ENCODE results near the gene GPC6.
"Not testable (repeated sequence)": the region's sequence is repeated elsewhere in the genome, so short reads cannot be mapped to it uniquely, and the experiment has no call there.

GPC6 gene

DNA sequence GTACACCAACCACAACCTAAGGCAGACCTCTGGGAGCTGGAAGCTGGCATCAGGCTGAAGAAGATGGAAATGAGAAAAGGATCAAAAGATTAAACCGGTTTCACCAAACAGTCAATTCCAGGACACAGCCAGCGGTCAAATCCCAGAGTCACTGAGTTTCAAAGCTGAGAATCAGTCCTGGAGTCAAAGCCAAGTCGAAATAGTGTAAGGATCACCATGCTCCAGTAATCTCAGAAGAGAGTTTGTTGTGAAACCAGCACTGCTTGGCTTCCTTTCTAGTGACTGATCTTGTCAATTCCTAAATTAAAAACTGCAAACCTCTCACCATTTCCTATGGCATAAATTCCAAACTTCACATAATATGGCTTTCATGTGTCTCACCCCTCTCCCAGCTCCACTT is 198.8 kb downstream of the GPC6 start:
- DNase-seq (ENCODE audit: low spot score) = no peak
- no peak for TF ChIP-seq CTCF (IDR thresholded peaks at IDR 0.05; ENCODE audit: extremely low read depth, insufficient read depth, missing control alignments)
- in situ Hi-C loops (cut with MboI; ENCODE audit: low pct_unique_long_range_greater_than_20kb, low sequenced_read_pairs, unreplicated experiment) = no loop called here

- no peak for TF ChIP-seq CTCF (IDR thresholded peaks at IDR 0.05; ENCODE audit: extremely low read depth, insufficient read depth, missing control alignments)
- no peak for DNase-seq (ENCODE audit: low spot score)
- in situ Hi-C loops (cut with MboI; ENCODE audit: low pct_unique_long_range_greater_than_20kb, low sequenced_read_pairs, unreplicated experiment) = no loop called here
These were observed 203.8 kb downstream of the GPC6 start for GRCh38 chr13:93430381-93430780.

DNA sequence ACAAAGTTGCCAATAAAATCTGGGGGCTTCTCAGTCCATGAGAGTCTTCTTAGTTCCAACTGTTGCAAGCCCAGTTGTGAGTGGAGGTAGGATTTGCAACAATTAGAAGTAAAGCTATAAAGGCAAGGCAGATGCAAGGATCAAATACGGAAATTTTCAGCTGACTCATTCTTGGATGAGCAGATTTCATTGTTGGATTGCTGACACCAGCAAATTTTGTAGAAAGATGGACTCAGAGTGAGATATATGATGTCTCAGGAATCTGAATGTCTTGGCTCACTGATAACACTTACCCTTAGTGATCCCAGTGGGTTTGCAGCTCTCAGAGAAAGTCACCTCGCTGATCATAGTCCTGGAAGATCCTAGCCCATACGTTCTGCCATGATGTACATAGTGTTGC is 209.0 kb downstream of the GPC6 start:
- DNase-seq (ENCODE audit: low spot score) = no peak
- in situ Hi-C loops (cut with MboI; ENCODE audit: low pct_unique_long_range_greater_than_20kb, low sequenced_read_pairs, unreplicated experiment) = no loop called here
- TF ChIP-seq CTCF (IDR thresholded peaks at IDR 0.05; ENCODE audit: extremely low read depth, insufficient read depth, missing control alignments) = no peak

GRCh38 chr13:93437081-93437480 is 210.5 kb downstream of the GPC6 start:
- no peak for DNase-seq (ENCODE audit: low spot score)
- in situ Hi-C loops (cut with MboI; ENCODE audit: low pct_unique_long_range_greater_than_20kb, low sequenced_read_pairs, unreplicated experiment) = no loop called here
- no peak for TF ChIP-seq CTCF (IDR thresholded peaks at IDR 0.05; ENCODE audit: extremely low read depth, insufficient read depth, missing control alignments)

GRCh38 chr13:93446238-93446637 is 219.6 kb downstream of the GPC6 start:
- no peak for TF ChIP-seq CTCF (IDR thresholded peaks at IDR 0.05; ENCODE audit: extremely low read depth, insufficient read depth, missing control alignments)
- DNase-seq (ENCODE audit: low spot score) = no peak
- in situ Hi-C loops (cut with MboI; ENCODE audit: low pct_unique_long_range_greater_than_20kb, low sequenced_read_pairs, unreplicated experiment) = no loop called here

DNA sequence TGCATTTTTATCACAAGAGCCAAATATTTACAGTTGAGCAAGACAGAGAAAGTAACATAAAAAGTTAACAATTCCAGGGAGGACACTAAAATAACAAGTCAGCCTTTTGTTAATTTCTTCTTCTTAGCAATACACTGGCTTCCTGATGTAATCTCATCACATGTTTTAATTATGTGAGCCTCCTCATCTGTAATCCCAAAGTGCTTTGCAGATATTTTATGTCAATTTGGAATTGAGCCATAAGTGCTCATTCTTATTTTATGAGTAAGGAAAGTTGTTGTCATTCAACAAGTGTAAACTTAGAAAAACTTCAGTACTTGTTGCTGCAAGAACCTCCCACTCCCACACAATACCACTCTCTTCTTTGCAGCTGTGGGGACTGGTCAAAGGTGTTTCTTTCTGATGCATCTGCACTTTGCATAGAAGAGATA is 223.6 kb downstream of the GPC6 start:
- no peak for TF ChIP-seq CTCF (IDR thresholded peaks at IDR 0.05; ENCODE audit: extremely low read depth, insufficient read depth, missing control alignments)
- in situ Hi-C loops (cut with MboI; ENCODE audit: low pct_unique_long_range_greater_than_20kb, low sequenced_read_pairs, unreplicated experiment) = no loop called here
- no peak for DNase-seq (ENCODE audit: low spot score)

DNA sequence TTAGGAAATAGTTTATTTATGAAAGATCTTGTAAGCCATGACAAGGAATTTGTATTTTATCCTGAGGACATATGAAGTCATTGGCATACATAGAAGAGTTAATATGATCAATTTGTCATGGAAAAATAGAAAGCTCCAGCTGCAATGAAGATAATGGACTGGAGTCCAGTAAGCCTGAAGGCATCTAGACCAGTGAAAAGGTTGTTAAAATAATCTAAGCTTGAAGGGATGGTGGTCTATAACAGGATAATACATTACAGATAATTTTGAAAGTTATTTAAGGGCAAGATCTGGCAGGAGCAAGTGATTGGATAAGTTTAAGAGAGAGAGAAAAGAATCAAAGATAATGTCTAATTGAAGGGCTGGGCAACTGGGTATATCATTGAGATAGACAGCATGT is 224.2 kb downstream of the GPC6 start:
- in situ Hi-C loops (cut with MboI; ENCODE audit: low pct_unique_long_range_greater_than_20kb, low sequenced_read_pairs, unreplicated experiment) = no loop called here
- no peak for TF ChIP-seq CTCF (IDR thresholded peaks at IDR 0.05; ENCODE audit: extremely low read depth, insufficient read depth, missing control alignments)
- DNase-seq (ENCODE audit: low spot score) = no peak

DNA sequence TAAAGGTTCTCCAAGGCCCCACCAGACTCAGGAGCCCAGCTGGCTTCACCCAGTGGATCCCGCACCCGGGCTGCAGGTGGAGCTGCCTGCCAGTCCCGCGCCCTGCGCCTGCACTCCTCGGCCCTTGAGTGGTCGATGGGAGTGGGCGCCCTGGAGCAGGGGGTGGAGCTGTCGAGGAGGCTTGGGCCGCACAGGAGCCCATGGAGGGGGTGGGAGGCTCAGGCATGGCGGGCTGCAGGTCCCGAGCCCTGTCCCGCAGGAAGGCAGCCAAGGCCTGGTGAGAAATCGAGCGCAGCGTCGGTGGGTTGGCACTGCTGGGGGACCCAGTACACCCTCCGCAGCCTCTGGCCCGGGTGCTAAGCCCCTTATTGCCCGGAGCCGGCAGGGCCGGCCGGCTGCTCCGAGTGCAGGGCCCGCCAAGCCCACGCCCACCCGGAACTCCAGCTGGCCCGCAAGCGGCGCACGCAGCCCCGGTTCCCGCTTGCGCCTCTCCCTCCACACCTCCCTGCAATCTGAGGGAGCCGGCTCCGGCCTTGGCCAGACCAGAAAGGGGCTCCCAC is 228.1 kb downstream of the GPC6 start:
- in situ Hi-C loops (cut with MboI; ENCODE audit: low pct_unique_long_range_greater_than_20kb, low sequenced_read_pairs, unreplicated experiment); DNase-seq (ENCODE audit: low spot score): not testable (repeated sequence)
